Endothelial cell of umbilical vein (primary cell): ENCODE data around the gene APBB2. TPM values are rescaled to one million over a fixed set of nuclear protein-coding genes. Genes with fewer than 3 reads are reported as not detected.

ENCODE experiments used
- BruUV-seq: library from RNA; stranded (reverse); fragments of 400-500 nt; replicated peaks from 2 replicates; lab custom pipeline; 2021; lab: Mats Ljungman, UMichigan
- CTCF ChIA-PET: fragments of 300-600, 350-600 bp; sonication (Branson Sonifier 250); formaldehyde crosslinking; loops from one replicate; lab custom pipeline; 2021; ENCODE audit warnings: antibody characterized with exemption, inconsistent platforms; lab: Charles Lee
- POLR2A ChIA-PET: fragments of 300-600, 350-600 bp; sonication (Branson Sonifier 250); formaldehyde crosslinking; loops from one replicate; lab custom pipeline; 2021; ENCODE audit warnings: antibody characterized with exemption, inconsistent platforms; lab: Charles Lee
- DNase-seq: peaks from one replicate; pipeline ENCODE4 v3.0.0-alpha.2; 2011; ENCODE audit warnings: low read depth, low spot score
- FAIRE-seq: peaks from 2 replicates; lab custom pipeline; 2011; peaks lifted over from hg19 to GRCh38; lab: Jason Lieb, UNC
- H2AFZ ChIP-seq: 2 replicates; pipeline ENCODE4 v1.6.0; 2012; ENCODE audit warnings: low read depth, low read length, control low read depth, inconsistent platforms
- H3K27ac ChIP-seq: 2 replicates; pipeline ENCODE4 v1.5.1; 2011; ENCODE audit warnings: low read depth, mild to moderate bottlenecking, control low read depth, low read length, moderate library complexity; ENCODE audit not compliant: insufficient read depth
- H3K27me3 ChIP-seq, 2 experiments: 2 replicates each; pipeline versions ENCODE4 v1.6.0 to v1.6.1; 2011; ENCODE audit warnings: low read length in 2 of 2, mixed read lengths in 1 of 2; ENCODE audit not compliant: control insufficient read depth in 2 of 2, insufficient read depth in 2 of 2
- H3K36me3 ChIP-seq, 2 experiments: 2 replicates in 1 of 2; 3 replicates in 1 of 2; pipeline ENCODE4 v1.5.1; 2011; ENCODE audit warnings: low read length in 2 of 2, mild to moderate bottlenecking in 1 of 2, moderate library complexity in 1 of 2; ENCODE audit not compliant: control insufficient read depth in 2 of 2, insufficient read depth in 2 of 2; ENCODE audit errors: extremely low read depth in 1 of 2
- H3K4me1 ChIP-seq: 3 replicates; pipeline ENCODE4 v1.5.1; 2011; ENCODE audit warnings: mild to moderate bottlenecking, low read length; ENCODE audit not compliant: control insufficient read depth, insufficient read depth; ENCODE audit errors: extremely low read depth
- H3K4me2 ChIP-seq: 2 replicates; pipeline ENCODE4 v1.6.1; 2011; ENCODE audit warnings: low read length, control low read depth, mixed read lengths; ENCODE audit not compliant: insufficient read depth
- H3K4me3 ChIP-seq, 3 experiments: fragments of 200-600 bp in 1 of 3; sonication (generic), shearing (Covaris generic) in 1 of 3; replicated peaks in 1 of 3; 2 replicates each; pipeline ENCODE4 v1.5.1; 2011 to 2016; ENCODE audit warnings: control low read depth in 3 of 3, low read length in 3 of 3, mild to moderate bottlenecking in 2 of 3, inconsistent platforms in 1 of 3, low read depth in 1 of 3, moderate library complexity in 1 of 3; ENCODE audit not compliant: insufficient read depth in 1 of 3
- H3K79me2 ChIP-seq: 2 replicates; pipeline ENCODE4 v1.6.0; 2012; ENCODE audit warnings: low read length, inconsistent platforms; ENCODE audit not compliant: control insufficient read depth, insufficient read depth
- H3K9ac ChIP-seq: replicated peaks from 2 replicates; pipeline ENCODE3; 2011; ENCODE audit warnings: low read length, control low read depth; ENCODE audit not compliant: insufficient read depth; ENCODE audit errors: extremely low read depth
- H3K9me1 ChIP-seq: replicated peaks from 3 replicates; pipeline ENCODE4 v1.6.0; 2011; ENCODE audit warnings: mild to moderate bottlenecking, low read length; ENCODE audit not compliant: control insufficient read depth, insufficient read depth; ENCODE audit errors: extremely low read depth
- H3K9me3 ChIP-seq: replicated peaks from 2 replicates; pipeline ENCODE4 v1.5.1; 2012; ENCODE audit warnings: low read length, inconsistent platforms; ENCODE audit not compliant: control insufficient read depth, insufficient read depth
- H4K20me1 ChIP-seq: replicated peaks from 2 replicates; pipeline ENCODE3; 2011; ENCODE audit warnings: mild to moderate bottlenecking, low read length; ENCODE audit not compliant: control insufficient read depth, insufficient read depth; ENCODE audit errors: extremely low read depth
- CTCF ChIP-seq, 2 donors: IDR thresholded peaks; 1 replicate in 1 of 2; 2 replicates in 1 of 2; pipeline ENCODE4 v1.5.1; 2011; ENCODE audit warnings: low read length in 2 of 2, mild to moderate bottlenecking in 2 of 2, moderate library complexity in 2 of 2, control low read depth in 1 of 2, inconsistent platforms in 1 of 2, low read depth in 1 of 2; ENCODE audit not compliant: insufficient read depth in 1 of 2; ENCODE audit errors: extremely low read depth in 1 of 2
- EZH2 ChIP-seq: IDR thresholded peaks from 2 replicates; pipeline ENCODE4 v1.6.1; 2012; ENCODE audit warnings: borderline replicate concordance, low read depth, mild to moderate bottlenecking, moderate library complexity, low read length, inconsistent platforms; ENCODE audit not compliant: severe bottlenecking
- FOS ChIP-seq: IDR thresholded peaks from 2 replicates; pipeline ENCODE4 v1.6.1; 2011; ENCODE audit warnings: mild to moderate bottlenecking, low read length, moderate library complexity, borderline replicate concordance; ENCODE audit not compliant: insufficient read depth
- GATA2 ChIP-seq: IDR thresholded peaks from 2 replicates; pipeline ENCODE4 v1.7.0; 2011; ENCODE audit warnings: low read depth, mild to moderate bottlenecking, moderate library complexity, mixed read lengths, low read length; ENCODE audit not compliant: insufficient read length, insufficient read depth
- JUN ChIP-seq: IDR thresholded peaks from 2 replicates; pipeline ENCODE4 v1.6.1; 2011; ENCODE audit warnings: borderline replicate concordance, low read depth; ENCODE audit not compliant: insufficient read length, insufficient read depth
- MAX ChIP-seq: IDR thresholded peaks from 2 replicates; pipeline ENCODE4 v1.6.1; 2011; ENCODE audit not compliant: insufficient read depth, insufficient read length
- MYC ChIP-seq: IDR thresholded peaks from one replicate; pipeline ENCODE4 v1.6.1; 2011; ENCODE audit warnings: mild to moderate bottlenecking, low read depth, low read length
- POLR2A ChIP-seq: IDR thresholded peaks from 2 replicates; pipeline ENCODE4 v1.6.1; 2012; ENCODE audit warnings: low read depth, mild to moderate bottlenecking, control low read depth, low read length
- POLR2AphosphoS5 ChIP-seq: IDR thresholded peaks from 2 replicates; pipeline ENCODE4 v1.6.1; 2012; ENCODE audit warnings: low read depth, mild to moderate bottlenecking, control low read depth, low read length, moderate library complexity; ENCODE audit not compliant: insufficient read depth
- dilution Hi-C: fragments of 300-500 bp; cut with MboI; formaldehyde crosslinking; loops from one replicate; pipeline ENCODE4 v1.15.0; 2019; ENCODE audit warnings: low sequenced_read_pairs; ENCODE audit not compliant: extremely low pct_ligation_motif_present
- intact Hi-C: fragments of 100-400 bp; cut with micrococcal nuclease; formaldehyde crosslinking; loops from one replicate; pipeline ENCODE4 v1.10.0; 2022
- polyA plus RNA-seq, 4 experiments: library from polyadenylated mRNA; depleted of rRNA in 3 of 4; stranded (reverse) in 3 of 4; unstranded in 1 of 4; fragments of >200 nt; gene quantifications; 2 replicates each; pipeline versions ENCODE4 v1.2.1 to v1.2.3, GENCODE V29; 2011 to 2012; ENCODE audit warnings: missing spikeins in 1 of 4
- total RNA-seq: library from RNA; stranded (reverse); gene quantifications from 2 replicates; pipeline ENCODE4 v1.2.3, GENCODE V29; 2021

Gene APBB2
- total and polyA plus RNA-seq, 2 donors (not counting 3 experiments of a cell fraction or from before 2014, with no cell fraction given) = 79.8 to 124 TPM

- H3K4me1 ChIP-seq = peaks cover 8% of the 10 kb centered on the region
- H3K4me3 ChIP-seq = no peak overlapping the region
- dilution Hi-C loops = no loop called here
- no peak for FAIRE-seq
- H3K27me3 ChIP-seq = no peaks in the 10 kb centered on the region
- intact Hi-C loops = loop anchor here (5.0 kb wide), 1 partner anchor 35 kb away; no protein-coding TSS in a partner anchor
- no peaks in the 10 kb centered on the region for H3K9me3 ChIP-seq
- peaks cover 1% of the 10 kb centered on the region for H4K20me1 ChIP-seq
- no peak overlapping the region for H3K27ac ChIP-seq
- H3K36me3 ChIP-seq = no peaks in the 10 kb centered on the region
- DNase-seq = no peak
- no peak overlapping the region for H3K4me2 ChIP-seq
- H2AFZ ChIP-seq = no peak overlapping the region
- CTCF ChIA-PET = interaction anchor here (0.8 to 1.6 kb wide), 6 partner anchors 12 to 110 kb away, joined by 3 to 5 read pairs (median 4); partner anchors contain the start of gene APBB2
- no peaks in the 10 kb centered on the region for H3K9me1 ChIP-seq
- POLR2A ChIA-PET = no interaction called here
- H3K79me2 ChIP-seq = peaks cover 78% of the 10 kb centered on the region
- H3K9ac ChIP-seq = no peak overlapping the region
- no TSS peak for BruUV-seq
- TF ChIP-seq MYC (no peak), FOS (no peak), GATA2 (no peak), CTCF (IDR thresholded peaks at IDR 0.05; ENCODE audit: extremely low read depth in 1 of 2, insufficient read depth in 1 of 2, low read depth in 1 of 2, low read length in 2 of 2) (no peak), JUN (no peak), POLR2AphosphoS5 (no peak), EZH2 (no peak), MAX (no peak), POLR2A (no peak)
Observed at GRCh38 chr4:41106694-41107419, 107.5 kb downstream of the APBB2 start.
